GM23338 (cell line): Measurements from ENCODE around the gene PTPRC. TPM values are rescaled to one million over a fixed set of nuclear protein-coding genes. Genes with fewer than 3 reads are reported as not detected.

ENCODE experiments used
- ATAC-seq: fragments of 200-7000 bp; cut with Tn5 transposase; 3 replicates; pipeline ENCODE4 v1.9.1; 2020
- DNase-seq: peaks from one replicate; pipeline ENCODE4 v3.0.0-alpha.2; 2015; ENCODE audit warnings: low spot score
- H2AFZ ChIP-seq: fragments of 200-600 bp; sonication (generic); 2 replicates; pipeline ENCODE4 v1.8.0; 2016; ENCODE audit warnings: antibody characterized with exemption, mild to moderate bottlenecking, moderate library complexity
- H3F3A ChIP-seq: fragments of 200-600 bp; sonication (generic); replicated peaks from 2 replicates; pipeline ENCODE4 v1.8.0; 2017; ENCODE audit warnings: antibody characterized with exemption, mixed run types, low read depth
- H3K27ac ChIP-seq: fragments of 200-600 bp; sonication (generic); 2 replicates; pipeline ENCODE4 v1.6.1; 2016; ENCODE audit warnings: low read depth
- H3K27me3 ChIP-seq: fragments of 200-600 bp; sonication (generic); 2 replicates; pipeline ENCODE4 v1.8.0; 2016; ENCODE audit warnings: mild to moderate bottlenecking, mixed run types, moderate library complexity; ENCODE audit not compliant: insufficient read depth
- H3K36me3 ChIP-seq: fragments of 200-600 bp; sonication (generic); 2 replicates; pipeline ENCODE4 v1.8.0; 2016; ENCODE audit warnings: mild to moderate bottlenecking; ENCODE audit not compliant: insufficient read depth
- H3K4me1 ChIP-seq: fragments of 200-600 bp; sonication (generic); 2 replicates; pipeline ENCODE4 v1.8.0; 2016; ENCODE audit warnings: mild to moderate bottlenecking, moderate library complexity; ENCODE audit not compliant: insufficient read depth
- H3K4me2 ChIP-seq: fragments of 200-600 bp; sonication (generic); 2 replicates; pipeline ENCODE4 v1.7.1; 2017; ENCODE audit warnings: mixed run types
- H3K4me3 ChIP-seq: fragments of 200-600 bp; sonication (generic); 2 replicates; pipeline ENCODE4 v1.6.1; 2016; ENCODE audit warnings: mixed run types
- H3K79me2 ChIP-seq: fragments of 200-600 bp; sonication (generic); replicated peaks from 2 replicates; pipeline ENCODE4 v1.8.0; 2017; ENCODE audit warnings: mild to moderate bottlenecking; ENCODE audit not compliant: insufficient read depth
- H3K9me2 ChIP-seq: fragments of 200-600 bp; sonication (generic); 2 replicates; pipeline ENCODE4 v1.8.0; 2017; ENCODE audit not compliant: insufficient read depth
- H4K20me1 ChIP-seq: fragments of 200-600 bp; sonication (generic); replicated peaks from 2 replicates; pipeline ENCODE4 v1.8.0; 2017; ENCODE audit warnings: mild to moderate bottlenecking; ENCODE audit not compliant: insufficient read depth
- H3K27ac Mint-ChIP-seq: 2 replicates; pipeline ENCODE4 v1.8.0; 2020; ENCODE audit warnings: inconsistent platforms, mild to moderate bottlenecking, moderate library complexity, mixed read lengths
- H3K27me3 Mint-ChIP-seq: 3 replicates; pipeline ENCODE4 v1.8.0; 2022; ENCODE audit warnings: low read depth, mild to moderate bottlenecking, moderate library complexity, mixed read lengths, inconsistent platforms; ENCODE audit not compliant: insufficient read depth, poor library complexity
- H3K36me3 Mint-ChIP-seq: 3 replicates; pipeline ENCODE4 v1.8.0; 2021; ENCODE audit warnings: low read depth, mild to moderate bottlenecking, inconsistent platforms, moderate library complexity, mixed read lengths
- H3K4me1 Mint-ChIP-seq: 3 replicates; pipeline ENCODE4 v1.8.0; 2020; ENCODE audit warnings: mild to moderate bottlenecking, inconsistent platforms, mixed read lengths
- H3K4me3 Mint-ChIP-seq: 3 replicates; pipeline ENCODE4 v1.8.0; 2021; ENCODE audit warnings: moderate library complexity, mild to moderate bottlenecking, inconsistent platforms, mixed read lengths
- H3K9me3 Mint-ChIP-seq: 3 replicates; pipeline ENCODE4 v1.8.0; 2020; ENCODE audit warnings: moderate library complexity, mild to moderate bottlenecking, inconsistent platforms, mixed read lengths
- CREB1 ChIP-seq: fragments of 250-450 bp; sonication (Bioruptor Pico); IDR thresholded peaks from 2 replicates; pipeline ENCODE4 v1.5.0; 2020; ENCODE audit warnings: low read depth, mild to moderate bottlenecking, moderate library complexity
- EZH2 ChIP-seq: fragments of 200-600 bp; sonication (generic); IDR thresholded peaks from one replicate; pipeline ENCODE4 v1.8.0; 2017; ENCODE audit warnings: antibody characterized with exemption, mild to moderate bottlenecking, low read depth; ENCODE audit not compliant: unreplicated experiment
- EZH2phosphoT487 ChIP-seq: fragments of 200-600 bp; sonication (generic); IDR thresholded peaks from one replicate; pipeline ENCODE4 v1.8.1; 2018; ENCODE audit warnings: antibody characterized with exemption; ENCODE audit not compliant: unreplicated experiment
- JUNB ChIP-seq: IDR thresholded peaks from one replicate; pipeline ENCODE4 v1.6.1; 2016; ENCODE audit warnings: antibody characterized with exemption; ENCODE audit not compliant: unreplicated experiment
- NANOG ChIP-seq: IDR thresholded peaks from 2 replicates; pipeline ENCODE4 v1.6.1; 2016; ENCODE audit warnings: antibody characterized with exemption, borderline replicate concordance
- POLR2AphosphoS5 ChIP-seq: IDR thresholded peaks from 2 replicates; pipeline ENCODE4 v1.6.1; 2016; ENCODE audit warnings: antibody characterized with exemption, low read depth
- STAT1 ChIP-seq: IDR thresholded peaks from one replicate; pipeline ENCODE4 v1.6.1; 2016; ENCODE audit warnings: antibody characterized with exemption; ENCODE audit not compliant: unreplicated experiment
- ZNF114 ChIP-seq: fragments of 250-450 bp; sonication (Bioruptor Pico); IDR thresholded peaks from 2 replicates; pipeline ENCODE4 v1.5.0; 2020; ENCODE audit warnings: mild to moderate bottlenecking, moderate library complexity
- ZNF331 ChIP-seq: fragments of 250-450 bp; sonication (Bioruptor Pico); IDR thresholded peaks from 2 replicates; pipeline ENCODE4 v1.5.0; 2020; ENCODE audit warnings: low read depth, mild to moderate bottlenecking, moderate library complexity
- polyA plus RNA-seq: library from polyadenylated mRNA; unstranded; fragments of >200 nt; fragmentation: Nextera tagmentation; extraction: Ambion mirVana; gene quantifications from 2 replicates; pipeline ENCODE4 v1.2.1, GENCODE V29; 2016
- total RNA-seq: library from RNA; depleted of rRNA; stranded (reverse); fragments of >200 nt; shearing (Covaris generic); gene quantifications from 2 replicates; pipeline ENCODE4 v1.2.3, GENCODE V29; 2014
- TF ChIP-seq, protein P1 (sequence below): IDR thresholded peaks from one replicate; pipeline ENCODE4 v1.6.1; 2018; ENCODE audit warnings: antibody characterized with exemption; ENCODE audit not compliant: unreplicated experiment
- TF ChIP-seq, protein P2 (sequence below): fragments of 250-450 bp; sonication (Bioruptor Pico); IDR thresholded peaks from 2 replicates; pipeline ENCODE4 v1.5.0; 2020; ENCODE audit warnings: mild to moderate bottlenecking, moderate library complexity
- TF ChIP-seq, protein P3 (sequence below), 2 experiments: fragments of 200-600 bp in 1 of 2; sonication (generic) in 1 of 2; conservative IDR thresholded peaks; 2 replicates each; pipeline versions ENCODE4 v1.5.1 to v1.6.1; 2016 to 2017; ENCODE audit warnings: antibody characterized with exemption in 2 of 2, low read depth in 2 of 2, mild to moderate bottlenecking in 2 of 2, moderate library complexity in 1 of 2
- TF ChIP-seq, protein P4 (sequence below): IDR thresholded peaks from 2 replicates; pipeline ENCODE4 v1.6.1; 2016; ENCODE audit warnings: antibody characterized with exemption

Gene PTPRC
- total and polyA plus RNA-seq, 2 experiments from 2014 or later, result 0.10 to 0.52 TPM

DNA sequence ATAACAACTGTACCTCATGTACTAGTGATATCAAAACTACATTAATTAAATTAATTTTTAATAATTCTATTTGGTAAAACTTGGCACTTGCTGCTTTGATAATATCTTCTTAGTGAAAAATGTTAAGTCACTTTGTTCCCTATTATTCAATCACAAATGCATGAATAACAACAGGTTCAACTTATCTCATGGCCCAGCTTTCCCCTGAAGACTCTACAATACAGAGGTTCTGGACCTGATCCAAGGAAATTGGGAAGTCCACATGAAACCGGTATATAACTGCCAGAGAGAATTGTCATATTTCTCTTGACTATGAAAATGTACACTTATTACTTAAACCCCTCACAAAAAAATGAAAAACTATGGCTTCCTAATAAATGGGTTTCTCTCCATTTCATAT, 33.9 kb upstream of the PTPRC start:
- no peak overlapping the region for H3K27ac Mint-ChIP-seq
- peaks cover 2% of the 10 kb centered on the region for H3K27me3 Mint-ChIP-seq
- DNase-seq, result no peak
- Histone ChIP-seq H3K4me2 (no peak overlapping the region), H3F3A (no peaks in the 10 kb centered on the region), H3K79me2 (no peaks in the 10 kb centered on the region), H3K36me3 (no peaks in the 10 kb centered on the region), H3K4me3 (no peak overlapping the region), H4K20me1 (no peaks in the 10 kb centered on the region), H3K9me2 (peaks cover 18% of the 10 kb centered on the region), H3K27me3 (no peaks in the 10 kb centered on the region), H3K27ac (no peak overlapping the region), H3K4me1 (peaks cover 16% of the 10 kb centered on the region), H2AFZ (no peak overlapping the region)
- H3K4me1 Mint-ChIP-seq, result peaks cover 26% of the 10 kb centered on the region
- no peak for TF ChIP-seq ZNF331 (CRISPR knock-in tag)
- no peak for TF ChIP-seq ZNF114
- no peak for TF ChIP-seq EZH2phosphoT487
- TF ChIP-seq, protein P1, sequence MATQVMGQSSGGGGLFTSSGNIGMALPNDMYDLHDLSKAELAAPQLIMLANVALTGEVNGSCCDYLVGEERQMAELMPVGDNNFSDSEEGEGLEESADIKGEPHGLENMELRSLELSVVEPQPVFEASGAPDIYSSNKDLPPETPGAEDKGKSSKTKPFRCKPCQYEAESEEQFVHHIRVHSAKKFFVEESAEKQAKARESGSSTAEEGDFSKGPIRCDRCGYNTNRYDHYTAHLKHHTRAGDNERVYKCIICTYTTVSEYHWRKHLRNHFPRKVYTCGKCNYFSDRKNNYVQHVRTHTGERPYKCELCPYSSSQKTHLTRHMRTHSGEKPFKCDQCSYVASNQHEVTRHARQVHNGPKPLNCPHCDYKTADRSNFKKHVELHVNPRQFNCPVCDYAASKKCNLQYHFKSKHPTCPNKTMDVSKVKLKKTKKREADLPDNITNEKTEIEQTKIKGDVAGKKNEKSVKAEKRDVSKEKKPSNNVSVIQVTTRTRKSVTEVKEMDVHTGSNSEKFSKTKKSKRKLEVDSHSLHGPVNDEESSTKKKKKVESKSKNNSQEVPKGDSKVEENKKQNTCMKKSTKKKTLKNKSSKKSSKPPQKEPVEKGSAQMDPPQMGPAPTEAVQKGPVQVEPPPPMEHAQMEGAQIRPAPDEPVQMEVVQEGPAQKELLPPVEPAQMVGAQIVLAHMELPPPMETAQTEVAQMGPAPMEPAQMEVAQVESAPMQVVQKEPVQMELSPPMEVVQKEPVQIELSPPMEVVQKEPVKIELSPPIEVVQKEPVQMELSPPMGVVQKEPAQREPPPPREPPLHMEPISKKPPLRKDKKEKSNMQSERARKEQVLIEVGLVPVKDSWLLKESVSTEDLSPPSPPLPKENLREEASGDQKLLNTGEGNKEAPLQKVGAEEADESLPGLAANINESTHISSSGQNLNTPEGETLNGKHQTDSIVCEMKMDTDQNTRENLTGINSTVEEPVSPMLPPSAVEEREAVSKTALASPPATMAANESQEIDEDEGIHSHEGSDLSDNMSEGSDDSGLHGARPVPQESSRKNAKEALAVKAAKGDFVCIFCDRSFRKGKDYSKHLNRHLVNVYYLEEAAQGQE, result no peak
- TF ChIP-seq, protein P2, sequence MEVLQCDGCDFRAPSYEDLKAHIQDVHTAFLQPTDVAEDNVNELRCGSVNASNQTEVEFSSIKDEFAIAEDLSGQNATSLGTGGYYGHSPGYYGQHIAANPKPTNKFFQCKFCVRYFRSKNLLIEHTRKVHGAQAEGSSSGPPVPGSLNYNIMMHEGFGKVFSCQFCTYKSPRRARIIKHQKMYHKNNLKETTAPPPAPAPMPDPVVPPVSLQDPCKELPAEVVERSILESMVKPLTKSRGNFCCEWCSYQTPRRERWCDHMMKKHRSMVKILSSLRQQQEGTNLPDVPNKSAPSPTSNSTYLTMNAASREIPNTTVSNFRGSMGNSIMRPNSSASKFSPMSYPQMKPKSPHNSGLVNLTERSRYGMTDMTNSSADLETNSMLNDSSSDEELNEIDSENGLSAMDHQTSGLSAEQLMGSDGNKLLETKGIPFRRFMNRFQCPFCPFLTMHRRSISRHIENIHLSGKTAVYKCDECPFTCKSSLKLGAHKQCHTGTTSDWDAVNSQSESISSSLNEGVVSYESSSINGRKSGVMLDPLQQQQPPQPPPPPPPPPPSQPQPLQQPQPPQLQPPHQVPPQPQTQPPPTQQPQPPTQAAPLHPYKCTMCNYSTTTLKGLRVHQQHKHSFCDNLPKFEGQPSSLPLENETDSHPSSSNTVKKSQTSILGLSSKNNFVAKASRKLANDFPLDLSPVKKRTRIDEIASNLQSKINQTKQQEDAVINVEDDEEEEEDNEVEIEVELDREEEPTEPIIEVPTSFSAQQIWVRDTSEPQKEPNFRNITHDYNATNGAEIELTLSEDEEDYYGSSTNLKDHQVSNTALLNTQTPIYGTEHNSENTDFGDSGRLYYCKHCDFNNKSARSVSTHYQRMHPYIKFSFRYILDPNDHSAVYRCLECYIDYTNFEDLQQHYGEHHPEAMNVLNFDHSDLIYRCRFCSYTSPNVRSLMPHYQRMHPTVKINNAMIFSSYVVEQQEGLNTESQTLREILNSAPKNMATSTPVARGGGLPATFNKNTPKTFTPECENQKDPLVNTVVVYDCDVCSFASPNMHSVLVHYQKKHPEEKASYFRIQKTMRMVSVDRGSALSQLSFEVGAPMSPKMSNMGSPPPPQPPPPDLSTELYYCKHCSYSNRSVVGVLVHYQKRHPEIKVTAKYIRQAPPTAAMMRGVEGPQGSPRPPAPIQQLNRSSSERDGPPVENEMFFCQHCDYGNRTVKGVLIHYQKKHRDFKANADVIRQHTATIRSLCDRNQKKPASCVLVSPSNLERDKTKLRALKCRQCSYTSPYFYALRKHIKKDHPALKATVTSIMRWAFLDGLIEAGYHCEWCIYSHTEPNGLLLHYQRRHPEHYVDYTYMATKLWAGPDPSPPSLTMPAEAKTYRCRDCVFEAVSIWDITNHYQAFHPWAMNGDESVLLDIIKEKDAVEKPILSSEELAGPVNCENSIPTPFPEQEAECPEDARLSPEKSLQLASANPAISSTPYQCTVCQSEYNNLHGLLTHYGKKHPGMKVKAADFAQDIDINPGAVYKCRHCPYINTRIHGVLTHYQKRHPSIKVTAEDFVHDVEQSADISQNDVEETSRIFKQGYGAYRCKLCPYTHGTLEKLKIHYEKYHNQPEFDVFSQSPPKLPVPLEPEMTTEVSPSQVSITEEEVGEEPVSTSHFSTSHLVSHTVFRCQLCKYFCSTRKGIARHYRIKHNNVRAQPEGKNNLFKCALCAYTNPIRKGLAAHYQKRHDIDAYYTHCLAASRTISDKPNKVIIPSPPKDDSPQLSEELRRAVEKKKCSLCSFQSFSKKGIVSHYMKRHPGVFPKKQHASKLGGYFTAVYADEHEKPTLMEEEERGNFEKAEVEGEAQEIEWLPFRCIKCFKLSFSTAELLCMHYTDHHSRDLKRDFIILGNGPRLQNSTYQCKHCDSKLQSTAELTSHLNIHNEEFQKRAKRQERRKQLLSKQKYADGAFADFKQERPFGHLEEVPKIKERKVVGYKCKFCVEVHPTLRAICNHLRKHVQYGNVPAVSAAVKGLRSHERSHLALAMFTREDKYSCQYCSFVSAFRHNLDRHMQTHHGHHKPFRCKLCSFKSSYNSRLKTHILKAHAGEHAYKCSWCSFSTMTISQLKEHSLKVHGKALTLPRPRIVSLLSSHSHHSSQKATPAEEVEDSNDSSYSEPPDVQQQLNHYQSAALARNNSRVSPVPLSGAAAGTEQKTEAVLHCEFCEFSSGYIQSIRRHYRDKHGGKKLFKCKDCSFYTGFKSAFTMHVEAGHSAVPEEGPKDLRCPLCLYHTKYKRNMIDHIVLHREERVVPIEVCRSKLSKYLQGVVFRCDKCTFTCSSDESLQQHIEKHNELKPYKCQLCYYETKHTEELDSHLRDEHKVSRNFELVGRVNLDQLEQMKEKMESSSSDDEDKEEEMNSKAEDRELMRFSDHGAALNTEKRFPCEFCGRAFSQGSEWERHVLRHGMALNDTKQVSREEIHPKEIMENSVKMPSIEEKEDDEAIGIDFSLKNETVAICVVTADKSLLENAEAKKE (CRISPR knock-in tag), result no peak
- TF ChIP-seq POLR2AphosphoS5, result no peak
- no peak for TF ChIP-seq EZH2
- no peak for TF ChIP-seq STAT1
- TF ChIP-seq, protein P3, sequence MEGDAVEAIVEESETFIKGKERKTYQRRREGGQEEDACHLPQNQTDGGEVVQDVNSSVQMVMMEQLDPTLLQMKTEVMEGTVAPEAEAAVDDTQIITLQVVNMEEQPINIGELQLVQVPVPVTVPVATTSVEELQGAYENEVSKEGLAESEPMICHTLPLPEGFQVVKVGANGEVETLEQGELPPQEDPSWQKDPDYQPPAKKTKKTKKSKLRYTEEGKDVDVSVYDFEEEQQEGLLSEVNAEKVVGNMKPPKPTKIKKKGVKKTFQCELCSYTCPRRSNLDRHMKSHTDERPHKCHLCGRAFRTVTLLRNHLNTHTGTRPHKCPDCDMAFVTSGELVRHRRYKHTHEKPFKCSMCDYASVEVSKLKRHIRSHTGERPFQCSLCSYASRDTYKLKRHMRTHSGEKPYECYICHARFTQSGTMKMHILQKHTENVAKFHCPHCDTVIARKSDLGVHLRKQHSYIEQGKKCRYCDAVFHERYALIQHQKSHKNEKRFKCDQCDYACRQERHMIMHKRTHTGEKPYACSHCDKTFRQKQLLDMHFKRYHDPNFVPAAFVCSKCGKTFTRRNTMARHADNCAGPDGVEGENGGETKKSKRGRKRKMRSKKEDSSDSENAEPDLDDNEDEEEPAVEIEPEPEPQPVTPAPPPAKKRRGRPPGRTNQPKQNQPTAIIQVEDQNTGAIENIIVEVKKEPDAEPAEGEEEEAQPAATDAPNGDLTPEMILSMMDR (conservative IDR thresholded peaks at IDR 0.05; ENCODE audit: low read depth in 2 of 2), result no peak
- TF ChIP-seq JUNB, result no peak
- TF ChIP-seq CREB1 (CRISPR knock-in tag), result no peak
- TF ChIP-seq, protein P4, sequence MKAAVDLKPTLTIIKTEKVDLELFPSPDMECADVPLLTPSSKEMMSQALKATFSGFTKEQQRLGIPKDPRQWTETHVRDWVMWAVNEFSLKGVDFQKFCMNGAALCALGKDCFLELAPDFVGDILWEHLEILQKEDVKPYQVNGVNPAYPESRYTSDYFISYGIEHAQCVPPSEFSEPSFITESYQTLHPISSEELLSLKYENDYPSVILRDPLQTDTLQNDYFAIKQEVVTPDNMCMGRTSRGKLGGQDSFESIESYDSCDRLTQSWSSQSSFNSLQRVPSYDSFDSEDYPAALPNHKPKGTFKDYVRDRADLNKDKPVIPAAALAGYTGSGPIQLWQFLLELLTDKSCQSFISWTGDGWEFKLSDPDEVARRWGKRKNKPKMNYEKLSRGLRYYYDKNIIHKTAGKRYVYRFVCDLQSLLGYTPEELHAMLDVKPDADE, result no peak
- TF ChIP-seq NANOG, result no peak
- peaks cover 11% of the 10 kb centered on the region; the same call in 2 of the 3 replicates for H3K9me3 Mint-ChIP-seq
- H3K36me3 Mint-ChIP-seq, result peaks cover 14% of the 10 kb centered on the region; the same call in 2 of the 3 replicates
- H3K4me3 Mint-ChIP-seq, result no peak overlapping the region
- ATAC-seq, result no peak
